B cell (primary cell): ENCODE measurements around the gene RAPGEF6. TPM values are rescaled to one million over a fixed set of nuclear protein-coding genes. Genes with fewer than 3 reads are reported as not detected.
A peak's percentile ranks its signal among the peaks of the same experiment; 100 is the strongest.

ENCODE experiments used
- ATAC-seq: fragments of 200-7000 bp; cut with Tn5 transposase; one replicate; pipeline ENCODE4 v1.10.0; 2021; ENCODE audit warnings: low read depth, mild to moderate bottlenecking, moderate number of reproducible peaks, moderate library complexity
- CTCF ChIA-PET: fragments of 350-600 bp; sonication (Branson Sonifier 250); formaldehyde crosslinking; loops from one replicate; lab custom pipeline; 2021; ENCODE audit warnings: antibody characterized with exemption, inconsistent platforms; lab: Charles Lee
- POLR2A ChIA-PET: fragments of 350-600 bp; sonication (Branson Sonifier 250); formaldehyde crosslinking; loops from one replicate; lab custom pipeline; 2021; ENCODE audit warnings: antibody characterized with exemption; lab: Charles Lee
- DNase-seq: peaks from one replicate; pipeline ENCODE4 v3.0.0; 2013
- H2AFZ ChIP-seq: 2 replicates; pipeline ENCODE4 v1.6.1; 2012; ENCODE audit warnings: mild to moderate bottlenecking, low read depth, low read length; ENCODE audit not compliant: insufficient read depth, poor library complexity, severe bottlenecking
- H3K27ac ChIP-seq, 2 donors: 1 replicate in 1 of 2; 2 replicates in 1 of 2; pipeline ENCODE4 v1.5.1; 2012 to 2013; ENCODE audit warnings: low read length in 2 of 2, mild to moderate bottlenecking in 2 of 2, moderate library complexity in 1 of 2
- H3K27me3 ChIP-seq, 4 experiments: fragments of 200-600 bp in 1 of 4; sonication (generic) in 1 of 4; replicated peaks in 1 of 4; 1 replicate in 2 of 4; 2 replicates in 2 of 4; pipeline versions ENCODE4 v1.6.1 to v1.7.0; 2013 to 2016; ENCODE audit warnings: low read length in 3 of 4, mild to moderate bottlenecking in 2 of 4, mixed read lengths in 1 of 4, moderate library complexity in 1 of 4; ENCODE audit not compliant: insufficient read depth in 4 of 4, control insufficient read depth in 3 of 4; ENCODE audit errors: control extremely low read depth in 1 of 4
- H3K36me3 ChIP-seq, 2 experiments: replicated peaks in 1 of 2; 1 replicate in 1 of 2; 2 replicates in 1 of 2; pipeline versions ENCODE4 v1.6.1 to v1.7.1; 2013; ENCODE audit warnings: low read length in 1 of 2; ENCODE audit not compliant: insufficient read depth in 2 of 2, control insufficient read depth in 1 of 2; ENCODE audit errors: control extremely low read depth in 1 of 2, extremely low read depth in 1 of 2
- H3K4me1 ChIP-seq, 2 donors: fragments of 200-600 bp in 1 of 2; sonication (generic) in 1 of 2; 1 replicate in 1 of 2; 2 replicates in 1 of 2; pipeline versions ENCODE4 v1.5.1 to v1.6.1; 2013 to 2017; ENCODE audit warnings: low read length in 2 of 2; ENCODE audit not compliant: control insufficient read depth in 2 of 2, insufficient read depth in 2 of 2
- H3K4me2 ChIP-seq: replicated peaks from 2 replicates; pipeline ENCODE3; 2012; ENCODE audit warnings: mild to moderate bottlenecking, low read depth, low read length; ENCODE audit not compliant: poor library complexity, severe bottlenecking
- H3K4me3 ChIP-seq, 5 experiments: fragments of 200-600 bp in 1 of 5; sonication (generic) in 1 of 5; 1 replicate in 3 of 5; 2 replicates in 2 of 5; pipeline versions ENCODE4 v1.5.1 to v1.7.0; 2011 to 2016; ENCODE audit warnings: low read length in 4 of 5, mild to moderate bottlenecking in 4 of 5, low read depth in 2 of 5, control low read depth in 1 of 5, moderate library complexity in 1 of 5; ENCODE audit not compliant: insufficient read depth in 1 of 5; ENCODE audit errors: control extremely low read depth in 1 of 5, extremely low read depth in 1 of 5
- H3K79me2 ChIP-seq: fragments of 200-600 bp; sonication (generic); one replicate; pipeline ENCODE4 v1.6.0; 2016; ENCODE audit warnings: low read length; ENCODE audit not compliant: control insufficient read depth, insufficient read depth
- H3K9ac ChIP-seq: fragments of 200-600 bp; sonication (generic); 2 replicates; pipeline ENCODE4 v1.6.1; 2017; ENCODE audit warnings: mild to moderate bottlenecking, low read length, moderate library complexity
- H3K9me3 ChIP-seq, 3 donors: one replicate each; pipeline versions ENCODE4 v1.6.1 to v1.7.1; 2013; ENCODE audit warnings: low read length in 2 of 3; ENCODE audit not compliant: control insufficient read depth in 2 of 3, insufficient read depth in 1 of 3; ENCODE audit errors: control extremely low read depth in 1 of 3
- H4K20me1 ChIP-seq: 2 replicates; pipeline ENCODE4 v1.6.0; 2012; ENCODE audit warnings: mild to moderate bottlenecking, low read length; ENCODE audit not compliant: insufficient read depth, control insufficient read depth, poor library complexity, severe bottlenecking
- H3K27ac Mint-ChIP-seq: one replicate; pipeline ENCODE4 v1.8.0; 2021; ENCODE audit warnings: mixed read lengths
- H3K27me3 Mint-ChIP-seq: one replicate; pipeline ENCODE4 v1.8.0; 2021; ENCODE audit warnings: mixed read lengths
- H3K4me1 Mint-ChIP-seq: one replicate; pipeline ENCODE4 v1.8.0; 2021; ENCODE audit warnings: mixed read lengths
- H3K4me3 Mint-ChIP-seq: one replicate; pipeline ENCODE4 v1.8.0; 2021; ENCODE audit warnings: mixed read lengths
- H3K9me3 Mint-ChIP-seq: one replicate; pipeline ENCODE4 v1.8.0; 2022; ENCODE audit warnings: mixed read lengths; ENCODE audit not compliant: insufficient read depth
- EZH2 ChIP-seq: IDR thresholded peaks from 2 replicates; pipeline ENCODE4 v1.6.1; 2012; ENCODE audit warnings: borderline replicate concordance, low read depth, mild to moderate bottlenecking, moderate library complexity, low read length; ENCODE audit not compliant: insufficient read depth, poor library complexity, severe bottlenecking
- WGBS: methylation state at CpG from one replicate; pipeline ENCODE4 v1.1.5; 2013; ENCODE audit warnings: missing lambda C conversion rate; ENCODE audit not compliant: insufficient coverage; 5-methylcytosine and 5-hydroxymethylcytosine counted together
- intact Hi-C: fragments of 100-400 bp; cut with micrococcal nuclease; formaldehyde crosslinking; loops from one replicate; pipeline ENCODE4 v1.10.0; 2022
- polyA plus RNA-seq: library from polyadenylated mRNA; depleted of rRNA; stranded (reverse); fragments of >200 nt; gene quantifications from 2 replicates; pipeline ENCODE4 v1.2.3, GENCODE V29; 2012
- total RNA-seq, 2 donors: library from RNA; stranded (reverse); fragments of 120-200 nt in 1 of 2; gene quantifications; 1 replicate in 1 of 2; 2 replicates in 1 of 2; pipeline versions ENCODE4 v1.2.3 to v1.2.4, GENCODE V29; 2013 to 2022
- TF ChIP-seq, protein P1 (sequence below): fragments of 200-600 bp; IDR thresholded peaks from one replicate; pipeline ENCODE4 v1.8.0; 2022; ENCODE audit warnings: antibody characterized with exemption, mild to moderate bottlenecking

Gene RAPGEF6
- total and polyA plus RNA-seq, 2 donors (not counting 1 experiment from before 2014, with no cell fraction given), result 9.8 to 56.2 TPM

DNA sequence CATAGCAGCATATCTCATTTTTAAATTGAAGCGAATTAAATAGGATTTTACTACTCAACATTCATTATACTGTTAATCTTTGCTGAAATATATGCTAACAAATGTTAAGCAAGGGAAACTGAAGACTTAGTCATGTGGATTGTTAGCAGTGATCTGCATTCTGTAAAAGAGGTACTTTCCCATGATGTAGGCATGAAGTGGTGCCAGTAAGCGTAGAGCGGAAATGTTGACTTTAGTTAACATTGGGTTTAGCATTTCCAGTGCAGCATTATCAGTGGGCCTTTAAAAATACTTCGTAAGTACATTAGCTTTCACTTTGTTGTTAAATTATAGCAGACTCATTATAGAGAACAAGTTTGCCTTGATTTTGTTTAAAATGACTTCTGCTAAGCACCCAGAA is 240.9 kb downstream of the RAPGEF6 start:
- Mint-ChIP-seq H3K27ac (peak overlapping the region; percentile 85), H3K9me3 (no peaks in the 10 kb centered on the region), H3K4me1 (peaks cover 64% of the 10 kb centered on the region), H3K27me3 (no peaks in the 10 kb centered on the region), H3K4me3 (peak overlapping the region; percentile 75)
- ChIA-PET POLR2A (no interaction called here), CTCF (interaction anchor here (1.0 to 3.8 kb wide), 5 partner anchors 12 to 130 kb away, joined by 3 to 15 read pairs (median 3); partner anchors contain the start of gene CDC42SE2)
- intact Hi-C loops, result loop anchor here (1.0 kb wide), 1 partner anchor 12 kb away; no protein-coding TSS in a partner anchor
- Histone ChIP-seq H2AFZ (no peak overlapping the region), H3K9me3 (peaks cover 0 to 3% (median 0%) of the 10 kb centered on the region in 3 donors), H3K79me2 (peaks cover 24% of the 10 kb centered on the region), H3K4me3 (peak overlapping the region in 1 of 5 experiments; percentile 17), H4K20me1 (no peaks in the 10 kb centered on the region), H3K27ac (peak overlapping the region; percentile 77 to 89), H3K4me2 (peak overlapping the region; percentile 47), H3K9ac (peak overlapping the region; percentile 17), H3K36me3 (peaks cover 0 to 79% of the 10 kb centered on the region in 2 experiments), H3K27me3 (no peaks in the 10 kb centered on the region), H3K4me1 (peaks cover 21 to 22% of the 10 kb centered on the region in 2 donors)
- TF ChIP-seq EZH2, result no peak
- TF ChIP-seq, protein P1, sequence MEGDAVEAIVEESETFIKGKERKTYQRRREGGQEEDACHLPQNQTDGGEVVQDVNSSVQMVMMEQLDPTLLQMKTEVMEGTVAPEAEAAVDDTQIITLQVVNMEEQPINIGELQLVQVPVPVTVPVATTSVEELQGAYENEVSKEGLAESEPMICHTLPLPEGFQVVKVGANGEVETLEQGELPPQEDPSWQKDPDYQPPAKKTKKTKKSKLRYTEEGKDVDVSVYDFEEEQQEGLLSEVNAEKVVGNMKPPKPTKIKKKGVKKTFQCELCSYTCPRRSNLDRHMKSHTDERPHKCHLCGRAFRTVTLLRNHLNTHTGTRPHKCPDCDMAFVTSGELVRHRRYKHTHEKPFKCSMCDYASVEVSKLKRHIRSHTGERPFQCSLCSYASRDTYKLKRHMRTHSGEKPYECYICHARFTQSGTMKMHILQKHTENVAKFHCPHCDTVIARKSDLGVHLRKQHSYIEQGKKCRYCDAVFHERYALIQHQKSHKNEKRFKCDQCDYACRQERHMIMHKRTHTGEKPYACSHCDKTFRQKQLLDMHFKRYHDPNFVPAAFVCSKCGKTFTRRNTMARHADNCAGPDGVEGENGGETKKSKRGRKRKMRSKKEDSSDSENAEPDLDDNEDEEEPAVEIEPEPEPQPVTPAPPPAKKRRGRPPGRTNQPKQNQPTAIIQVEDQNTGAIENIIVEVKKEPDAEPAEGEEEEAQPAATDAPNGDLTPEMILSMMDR, result no peak
- DNase-seq (peak; percentile 83), ATAC-seq (peak; percentile 93)
- no CpG with 5 or more reads among the region's 4 CpGs for WGBS

DNA sequence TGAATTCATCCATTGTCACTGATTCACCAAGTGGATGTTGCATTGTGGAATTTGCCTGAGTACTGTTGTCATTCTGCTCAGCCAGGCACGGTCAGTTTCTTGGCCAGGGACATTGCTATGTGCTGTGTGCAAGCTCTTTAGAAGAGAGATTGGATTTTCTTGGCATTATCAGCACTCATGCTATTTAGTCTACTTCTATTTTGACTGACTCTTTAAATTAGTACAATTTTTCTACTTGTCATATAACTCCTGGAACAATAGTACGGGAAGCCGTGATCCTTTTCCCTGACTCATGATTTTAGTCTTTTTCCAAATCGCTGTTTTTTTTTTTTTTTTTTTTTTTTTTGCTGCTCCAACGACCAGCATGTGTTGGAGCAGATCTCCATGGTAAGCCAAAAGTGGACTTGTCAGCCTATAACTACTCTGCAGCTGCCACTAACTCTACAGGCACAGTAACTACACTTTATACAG is 241.5 kb downstream of the RAPGEF6 start:
- Histone ChIP-seq H3K27me3 (no peaks in the 10 kb centered on the region), H3K36me3 (peaks cover 0 to 77% of the 10 kb centered on the region in 2 experiments), H4K20me1 (no peaks in the 10 kb centered on the region), H3K27ac (peak overlapping the region; percentile 77 to 89), H3K9me3 (no peaks in the 10 kb centered on the region), H3K79me2 (peaks cover 30% of the 10 kb centered on the region), H3K4me3 (no peak overlapping the region), H3K4me1 (peaks cover 19 to 22% of the 10 kb centered on the region in 2 donors), H3K4me2 (peak overlapping the region; percentile 47), H3K9ac (no peak overlapping the region), H2AFZ (no peak overlapping the region)
- Mint-ChIP-seq H3K4me3 (peak overlapping the region; percentile 26), H3K27me3 (no peaks in the 10 kb centered on the region), H3K4me1 (peaks cover 61% of the 10 kb centered on the region), H3K9me3 (no peaks in the 10 kb centered on the region), H3K27ac (peak overlapping the region; percentile 85)
- intact Hi-C loops, result no loop called here
- TF ChIP-seq, protein P1, result no peak
- no peak for TF ChIP-seq EZH2
- ChIA-PET POLR2A (no interaction called here), CTCF (interaction anchor here (1.0 to 3.8 kb wide), 4 partner anchors 11 to 130 kb away, joined by 3 to 15 read pairs (median 4); partner anchors contain the start of gene CDC42SE2)
- ATAC-seq, result no peak
- DNase-seq, result no peak
- WGBS, result 88% methylated on average over 3 of the region's 5 CpGs
